Cardiac fibroblast (primary cell): ENCODE results near the gene ZNF282.
"Not testable (repeated sequence)": the region's sequence is repeated elsewhere in the genome, so short reads cannot be mapped to it uniquely, and the experiment has no call there.

Source experiments
- DNase-seq, 2 donors: peaks; one replicate each; pipeline versions ENCODE4 v3.0.0 to v3.0.0-alpha.2; 2010; ENCODE audit warnings: low read depth in 2 of 2
- H3K4me3 ChIP-seq, 2 donors: replicated peaks in 1 of 2; 1 replicate in 1 of 2; 2 replicates in 1 of 2; pipeline ENCODE4 v1.5.1; 2011; ENCODE audit warnings: low read depth in 2 of 2, low read length in 2 of 2, mild to moderate bottlenecking in 2 of 2, moderate library complexity in 1 of 2
- CTCF ChIP-seq: IDR thresholded peaks from one replicate; pipeline ENCODE4 v1.5.1; 2011; ENCODE audit warnings: low read depth, mild to moderate bottlenecking, low read length, inconsistent platforms

ZNF282 gene

GRCh38 chr7:149240637-149241036, 45.3 kb downstream of the ZNF282 start:
- peak overlapping the region; percentile 89 to 96 for H3K4me3 ChIP-seq
- TF ChIP-seq CTCF, result no peak
- no peak for DNase-seq

GRCh38 chr7:149241696-149242095, 46.4 kb downstream of the ZNF282 start:
- DNase-seq, result no peak
- no peak overlapping the region for H3K4me3 ChIP-seq
- TF ChIP-seq CTCF, result no peak

- no peak overlapping the region for H3K4me3 ChIP-seq
- TF ChIP-seq CTCF, result no peak
- DNase-seq, result peak in 1 of 2 donors; percentile 25
These were observed 49.9 kb downstream of the ZNF282 start for GRCh38 chr7:149245244-149245643.

GRCh38 chr7:149245744-149246143, 50.4 kb downstream of the ZNF282 start:
- no peak for TF ChIP-seq CTCF
- H3K4me3 ChIP-seq, result no peak overlapping the region
- no peak for DNase-seq

- no peak for TF ChIP-seq CTCF
- no peak overlapping the region for H3K4me3 ChIP-seq
- no peak for DNase-seq
These were observed 53.4 kb downstream of the ZNF282 start for GRCh38 chr7:149248777-149249176.

- H3K4me3 ChIP-seq, DNase-seq: not testable (repeated sequence)
These were observed 54.8 kb downstream of the ZNF282 start for GRCh38 chr7:149250151-149250550.

- not testable (repeated sequence) for DNase-seq, H3K4me3 ChIP-seq
These were observed 56.2 kb downstream of the ZNF282 start for GRCh38 chr7:149251518-149251917.

- no peak for DNase-seq
- no peak overlapping the region for H3K4me3 ChIP-seq
- TF ChIP-seq CTCF, result no peak
These were observed 57.0 kb downstream of the ZNF282 start for GRCh38 chr7:149252378-149252777.
